OCI-LY1 (cell line): ENCODE results near the gene GJC1.
"Not testable (repeated sequence)": the region's sequence is repeated elsewhere in the genome, so short reads cannot be mapped to it uniquely, and the experiment has no call there.

Experiments used
- EZH2 ChIP-seq: fragments of 200-600 bp; sonication (generic), shearing (Covaris generic); IDR thresholded peaks from 2 replicates; pipeline ENCODE4 v1.8.0; 2017; ENCODE audit warnings: borderline replicate concordance, mixed run types, mild to moderate bottlenecking, antibody characterized with exemption, low read length, moderate library complexity, mixed read lengths
- TF ChIP-seq, protein P1 (sequence below): fragments of 200-600 bp; sonication (generic), shearing (Covaris generic); IDR thresholded peaks from 2 replicates; pipeline ENCODE4 v1.5.1; 2017; ENCODE audit warnings: mild to moderate bottlenecking, antibody characterized with exemption, low read length, moderate library complexity, mixed read lengths

DNA sequence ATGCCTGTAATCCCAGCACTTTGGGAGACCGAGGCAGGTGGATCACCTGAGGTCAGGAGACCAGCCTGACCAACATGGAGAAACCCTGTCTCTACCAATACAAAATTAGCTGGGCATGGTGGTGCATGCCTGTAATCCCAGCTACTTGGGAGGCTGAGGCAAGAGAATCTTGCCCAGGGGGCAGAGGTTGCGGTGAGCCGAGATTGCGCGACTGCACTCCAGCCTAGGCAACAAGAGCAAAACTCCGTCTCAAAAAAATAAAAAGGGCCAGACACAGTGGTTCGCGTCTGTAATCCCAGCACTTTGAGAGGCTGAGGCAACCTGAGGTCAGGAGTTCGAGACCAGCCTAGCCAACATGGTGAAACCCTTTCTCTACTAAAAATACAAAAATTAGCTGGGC, 4.9 kb downstream of the GJC1 start:
- TF ChIP-seq, protein P1, sequence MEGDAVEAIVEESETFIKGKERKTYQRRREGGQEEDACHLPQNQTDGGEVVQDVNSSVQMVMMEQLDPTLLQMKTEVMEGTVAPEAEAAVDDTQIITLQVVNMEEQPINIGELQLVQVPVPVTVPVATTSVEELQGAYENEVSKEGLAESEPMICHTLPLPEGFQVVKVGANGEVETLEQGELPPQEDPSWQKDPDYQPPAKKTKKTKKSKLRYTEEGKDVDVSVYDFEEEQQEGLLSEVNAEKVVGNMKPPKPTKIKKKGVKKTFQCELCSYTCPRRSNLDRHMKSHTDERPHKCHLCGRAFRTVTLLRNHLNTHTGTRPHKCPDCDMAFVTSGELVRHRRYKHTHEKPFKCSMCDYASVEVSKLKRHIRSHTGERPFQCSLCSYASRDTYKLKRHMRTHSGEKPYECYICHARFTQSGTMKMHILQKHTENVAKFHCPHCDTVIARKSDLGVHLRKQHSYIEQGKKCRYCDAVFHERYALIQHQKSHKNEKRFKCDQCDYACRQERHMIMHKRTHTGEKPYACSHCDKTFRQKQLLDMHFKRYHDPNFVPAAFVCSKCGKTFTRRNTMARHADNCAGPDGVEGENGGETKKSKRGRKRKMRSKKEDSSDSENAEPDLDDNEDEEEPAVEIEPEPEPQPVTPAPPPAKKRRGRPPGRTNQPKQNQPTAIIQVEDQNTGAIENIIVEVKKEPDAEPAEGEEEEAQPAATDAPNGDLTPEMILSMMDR = not testable (repeated sequence)
- not testable (repeated sequence) for TF ChIP-seq EZH2
